Adrenal gland (tissue), 5 donors: ENCODE measurements around the gene IQGAP3.

Experiments used
- CTCF ChIP-seq, 6 experiments: fragments of 450-650 bp in 4 of 6; fragments of 200-600 bp in 2 of 6; sonication (generic) in 1 of 6; IDR thresholded peaks; 1 replicate in 5 of 6; 2 replicates in 1 of 6; pipeline versions ENCODE4 v1.5.1 to v1.8.0; 2016 to 2021; ENCODE audit warnings: antibody characterized with exemption in 6 of 6, mild to moderate bottlenecking in 2 of 6, moderate library complexity in 1 of 6
- POLR2A ChIP-seq, 2 donors: fragments of 450-650 bp; IDR thresholded peaks; one replicate each; pipeline ENCODE4 v1.6.1; 2017; ENCODE audit warnings: antibody characterized with exemption in 2 of 2, mild to moderate bottlenecking in 2 of 2, moderate library complexity in 1 of 2
- donor health status: DM: no; HTN: no; CAD: no.

- no peak for TF ChIP-seq POLR2A (IDR thresholded peaks at IDR 0.05)
- no peak for TF ChIP-seq CTCF (IDR thresholded peaks at IDR 0.05)
These were observed 29.5 kb upstream of the IQGAP3 start for GRCh38 chr1:156601892-156602291.
